Heart left ventricle (tissue), 13 donors: Measurements from ENCODE around the gene PKLR.

ENCODE experiments used
- CTCF ChIP-seq, 12 donors: fragments of 200-600 bp; sonication (generic) in 4 of 12; IDR thresholded peaks; one replicate each; pipeline versions ENCODE4 v1.5.0 to v1.8.0; 2018 to 2022; ENCODE audit warnings: antibody characterized with exemption in 12 of 12, mild to moderate bottlenecking in 5 of 12
- POLR2A ChIP-seq, 2 donors: fragments of 450-650 bp; IDR thresholded peaks; one replicate each; pipeline ENCODE4 v1.6.1; 2017; ENCODE audit warnings: antibody characterized with exemption in 2 of 2, mild to moderate bottlenecking in 2 of 2, moderate library complexity in 2 of 2
- donor health status: ischemic (EF 13 %, LVEDD 7.1; RV severe dilation, severe dysfunction).
- donor health status: DM: no; HTN: yes; CAD: no.
- donor health status: DM: no; HTN: no; CAD: no.
- donor health status: ischemic (EF 25% LVEDD 6.9; RV normal size, moderate dysfunction).
- donor health status: ischemic (EF 25% LVEDD 5.7; RV mildly dilated, moderate dysfunction).
- donor health status: ischemic (EF 35%, LVEDD 5.7; RV mildly dilated, moderate dysfunction).
- donor health status: nonischemic (EF 11% LVEDD 7.7; RV severe dilation, severe dysfunction).
- donor health status: DM: yes; HTN: yes; CAD: no.
- donor health status: PGD.
- donor health status: ischemic (EF 29% LVEDD 5.4; RV normal size, mild dysfunction).
- donor health status: nonischemic (EF 23%, LVEDD 6.1; RV moderate dilation, normal function).

- no peak for TF ChIP-seq CTCF (IDR thresholded peaks at IDR 0.05)
- TF ChIP-seq POLR2A (IDR thresholded peaks at IDR 0.05), result no peak
These were observed 58.4 kb downstream of the PKLR start for GRCh38 chr1:155242805-155243358.
